ENCODE data around the gene EPM2A.

The EPM2A gene

GRCh38 chr6:145600299-145600698, 135.0 kb downstream of the EPM2A start:
- DNase-seq = no peak

GRCh38 chr6:145588981-145589380, 146.3 kb downstream of the EPM2A start:
- no peak for DNase-seq

- no peak for DNase-seq
Observed at GRCh38 chr6:145587334-145587733, 148.0 kb downstream of the EPM2A start.

- DNase-seq = no peak
Observed at GRCh38 chr6:145583753-145584152, 151.6 kb downstream of the EPM2A start.
